Posterior vena cava (tissue), 2 donors: ENCODE measurements around the gene CTPS2. TPM values are rescaled to one million over a fixed set of nuclear protein-coding genes. Genes with fewer than 3 reads are reported as not detected.
"Not testable (repeated sequence)": the region's sequence is repeated elsewhere in the genome, so short reads cannot be mapped to it uniquely, and the experiment has no call there.

Experiments
- DNase-seq: peaks from one replicate; pipeline ENCODE4 v3.0.0-alpha.2; 2020; ENCODE audit warnings: low spot score
- intact Hi-C, 2 donors: fragments of 100-400 bp; cut with DNase I; formaldehyde crosslinking; loops; one replicate each; pipeline versions ENCODE4 v1.14.1 to v1.14.2; 2022 to 2023
- total RNA-seq, 2 donors: library from RNA; stranded (reverse); fragmentation: NEBNext Ultra II Directional; extraction: Animal tissue kit (Norgen Biotek cat#: 25700); gene quantifications; one replicate each; pipeline ENCODE4 v1.2.1, GENCODE V29; 2021
- donor health status: DM: yes; HTN: yes; CAD: no.
- donor health status: DM: yes; HTN: yes; CAD: no.

CTPS2 gene
- total RNA-seq, 2 donors from 2014 or later = 8.5 to 10.9 TPM

GRCh38 chrX:16664074-16664473 is 48.4 kb downstream of the CTPS2 start:
- intact Hi-C loops = no loop called here

GRCh38 chrX:16662402-16662801 is 50.1 kb downstream of the CTPS2 start:
- intact Hi-C loops = no loop called here
- DNase-seq = no peak

More at GRCh38 chrX:16664074-16664473, 48.4 kb downstream of the CTPS2 start:
- no peak for DNase-seq

DNA sequence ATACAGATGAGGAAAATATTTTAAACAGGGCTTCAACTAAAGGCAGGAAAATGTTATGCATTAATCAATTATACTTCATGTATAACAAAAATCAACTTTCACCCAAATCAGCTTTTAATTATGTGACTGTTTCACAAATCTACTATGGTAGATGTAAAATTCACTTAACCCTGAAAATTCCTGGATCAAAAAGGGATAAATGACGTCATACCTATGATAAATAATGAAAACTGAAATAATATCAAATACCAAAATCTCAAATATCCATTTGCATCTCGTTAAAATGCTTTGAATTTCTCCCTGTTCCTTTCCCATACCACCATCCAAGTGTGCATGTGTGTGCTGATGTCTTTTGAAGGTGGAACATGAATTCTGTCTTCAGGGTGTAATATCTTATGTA is 51.0 kb downstream of the CTPS2 start:
- intact Hi-C loops = no loop called here
- no peak for DNase-seq

- DNase-seq = no peak
- intact Hi-C loops = no loop called here
Measured at GRCh38 chrX:16659321-16659720, 53.1 kb downstream of the CTPS2 start.

GRCh38 chrX:16658284-16658683 is 54.2 kb downstream of the CTPS2 start:
- intact Hi-C loops = no loop called here
- DNase-seq = no peak

GRCh38 chrX:16654093-16654492 is 58.4 kb downstream of the CTPS2 start:
- intact Hi-C loops = loop anchor here in 1 of 2 donors (2.0 kb wide), 1 partner anchor 65 kb away; no protein-coding TSS in a partner anchor
- DNase-seq = no peak

DNA sequence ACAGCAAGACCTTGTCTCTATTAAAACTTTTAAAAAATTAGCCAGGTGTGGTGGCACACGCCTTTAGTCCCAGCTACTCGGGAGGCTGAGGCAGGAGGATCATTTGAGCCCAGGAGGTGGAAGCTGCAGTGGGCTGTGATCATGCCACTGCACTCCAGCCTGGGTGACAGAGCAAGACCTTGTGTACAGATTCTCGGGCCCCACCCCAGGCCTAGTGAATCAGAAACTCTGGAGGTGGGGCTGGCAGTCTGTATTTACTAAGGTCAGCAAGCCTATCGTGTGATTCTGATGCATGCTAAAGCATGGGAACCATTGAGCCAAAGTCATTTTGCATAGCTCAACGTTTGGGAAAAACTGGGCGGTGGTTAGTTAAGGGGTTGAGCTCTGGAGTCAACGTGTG is 59.0 kb downstream of the CTPS2 start:
- intact Hi-C loops = no loop called here
- no peak for DNase-seq

- no peak for DNase-seq
- intact Hi-C loops = no loop called here
Measured at GRCh38 chrX:16651391-16652024, 61.0 kb downstream of the CTPS2 start.

DNA sequence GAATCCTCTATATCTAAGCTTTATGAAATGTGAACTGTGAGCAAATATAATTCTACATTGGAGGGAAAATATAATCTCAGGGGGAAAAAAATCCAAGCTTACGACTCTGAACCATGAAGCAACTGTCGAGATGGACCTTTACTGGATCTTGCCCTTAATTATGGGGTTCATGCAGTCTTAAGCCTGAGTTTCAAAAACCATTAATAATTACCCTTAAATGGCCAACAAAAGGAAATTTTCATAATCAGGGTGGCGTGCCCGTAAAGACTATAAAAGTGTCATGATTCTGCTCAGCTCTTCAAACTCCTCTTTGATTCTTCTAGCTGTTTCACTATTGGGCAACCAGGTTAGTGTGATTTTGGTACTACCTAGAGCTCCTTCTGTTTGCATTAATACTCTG is 62.6 kb downstream of the CTPS2 start, which contains the start of gene S100G:
TSS of gene S100G (plus strand) at position 301 of the 400 bp plus-strand sequence. CDS start 849 bp downstream, outside the sequence.
- DNase-seq = no peak
- intact Hi-C loops = no loop called here

- intact Hi-C loops = no loop called here
- no peak for DNase-seq
Measured at GRCh38 chrX:16646366-16647138, 65.9 kb downstream of the CTPS2 start.

- no peak for DNase-seq
Measured at GRCh38 chrX:16643176-16643575, 69.3 kb downstream of the CTPS2 start.

GRCh38 chrX:16640823-16641222 is 71.6 kb downstream of the CTPS2 start:
- intact Hi-C loops = no loop called here
- DNase-seq = no peak

More at GRCh38 chrX:16643176-16643575, 69.3 kb downstream of the CTPS2 start:
- intact Hi-C loops = no loop called here

- intact Hi-C loops = no loop called here
- no peak for DNase-seq
Measured at GRCh38 chrX:16639966-16640365, 72.5 kb downstream of the CTPS2 start.

DNA sequence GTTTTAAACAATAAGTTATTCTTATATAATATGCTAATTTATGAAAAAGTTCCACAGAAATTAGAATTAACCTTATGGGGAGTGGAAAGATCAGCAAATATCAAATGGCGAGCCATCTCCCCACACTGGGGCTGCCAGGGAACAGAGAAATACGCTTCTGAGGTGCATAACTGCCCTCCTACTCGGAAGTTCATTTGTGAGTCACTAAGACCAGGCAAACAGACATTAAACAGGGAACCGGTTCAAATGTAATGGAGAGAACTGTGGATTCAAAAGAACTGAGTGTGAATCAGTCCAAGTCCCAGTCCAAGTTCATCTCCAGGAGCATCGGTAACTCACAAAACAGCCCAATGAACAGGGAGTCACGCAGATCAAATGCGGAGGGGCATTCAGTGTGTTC is 73.9 kb downstream of the CTPS2 start:
- DNase-seq = no peak

DNA sequence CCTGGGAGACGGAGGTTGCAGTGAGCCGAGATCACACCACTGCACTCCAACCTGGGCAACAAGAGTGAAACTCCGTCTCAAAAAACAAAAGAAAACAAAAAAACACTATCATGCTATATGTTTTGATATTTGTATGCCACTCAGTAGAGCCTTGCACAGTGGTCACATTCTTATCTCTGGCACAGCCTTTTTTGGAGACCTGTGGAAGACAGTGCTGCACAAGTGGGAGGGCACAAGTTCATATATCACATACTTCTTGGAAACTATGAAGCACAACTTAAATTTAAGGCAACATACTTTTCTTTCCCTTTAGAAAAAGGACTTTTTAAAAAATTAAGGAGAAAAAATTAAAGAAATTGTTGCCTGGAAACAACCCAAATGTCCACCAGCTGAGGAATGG is 76.9 kb downstream of the CTPS2 start:
- intact Hi-C loops = no loop called here
- no peak for DNase-seq

More for the DNA sequence above, 73.9 kb downstream of the CTPS2 start:
- intact Hi-C loops = no loop called here

DNA sequence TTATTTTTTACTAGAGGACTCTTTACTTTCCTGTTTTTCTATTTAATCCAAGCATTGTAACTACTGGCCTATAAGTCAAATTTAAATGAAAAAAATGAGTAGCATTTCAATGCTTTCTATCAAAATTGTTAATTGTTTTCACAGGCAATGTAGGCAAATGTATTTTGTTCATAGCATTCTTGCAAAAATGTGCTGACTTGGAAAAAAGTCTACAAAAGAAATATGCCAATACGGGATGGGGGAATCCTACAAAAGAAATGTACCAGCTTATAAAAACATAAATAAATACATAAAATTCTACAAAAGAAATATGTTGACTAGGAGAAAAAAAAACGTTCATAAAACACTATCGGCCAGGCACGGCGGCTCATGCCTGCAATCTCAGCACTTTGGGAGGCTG is 77.4 kb downstream of the CTPS2 start:
- DNase-seq = no peak
- intact Hi-C loops = no loop called here

DNA sequence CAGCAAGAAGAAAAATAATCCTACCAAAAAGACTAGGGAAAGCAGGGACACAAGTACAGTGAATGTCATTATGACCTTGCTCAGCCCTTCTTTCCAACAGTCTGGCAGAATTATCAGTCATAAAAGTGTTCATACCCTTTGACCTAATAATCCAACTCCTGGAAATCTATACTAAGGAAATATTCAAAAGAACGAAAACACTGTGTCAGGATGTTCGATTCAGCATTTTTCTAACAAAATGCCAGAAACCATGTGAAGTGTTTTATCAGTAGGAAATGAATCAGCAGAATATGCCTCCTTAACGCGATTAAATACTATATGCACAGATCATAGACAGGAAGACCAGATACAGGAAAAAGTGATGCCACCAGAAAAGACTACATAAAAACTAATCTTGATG is 78.7 kb downstream of the CTPS2 start:
- intact Hi-C loops = no loop called here
- DNase-seq = no peak

- intact Hi-C loops = no loop called here
- no peak for DNase-seq
Measured at GRCh38 chrX:16629909-16630308, 82.6 kb downstream of the CTPS2 start.

- DNase-seq = no peak
- intact Hi-C loops = no loop called here
Measured at GRCh38 chrX:16628946-16629595, 83.4 kb downstream of the CTPS2 start.

DNA sequence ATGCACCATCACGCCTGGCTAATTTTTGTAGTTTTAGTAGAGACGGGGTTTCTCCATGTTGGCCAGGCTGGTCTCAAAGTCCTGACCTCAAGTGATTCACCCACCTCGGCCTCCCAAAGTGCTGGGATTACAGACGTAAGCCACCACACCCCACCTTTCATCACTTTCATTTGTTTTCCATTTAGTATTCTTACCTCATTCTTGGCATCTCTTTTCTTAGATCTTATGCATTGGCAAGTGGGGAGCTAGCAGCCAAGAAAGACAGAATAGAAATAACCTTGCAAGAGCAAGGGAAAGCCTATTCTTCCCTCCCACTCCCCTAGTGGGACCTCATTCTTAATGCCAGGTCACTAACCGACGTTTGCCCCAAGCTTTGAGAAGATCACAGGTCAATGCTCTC is 84.0 kb downstream of the CTPS2 start:
- DNase-seq, intact Hi-C loops: not testable (repeated sequence)
